Measurements from ENCODE around the gene XPO6.
"Not testable (repeated sequence)": the region's sequence is repeated elsewhere in the genome, so short reads cannot be mapped to it uniquely, and the experiment has no call there.

The XPO6 gene, protein sequence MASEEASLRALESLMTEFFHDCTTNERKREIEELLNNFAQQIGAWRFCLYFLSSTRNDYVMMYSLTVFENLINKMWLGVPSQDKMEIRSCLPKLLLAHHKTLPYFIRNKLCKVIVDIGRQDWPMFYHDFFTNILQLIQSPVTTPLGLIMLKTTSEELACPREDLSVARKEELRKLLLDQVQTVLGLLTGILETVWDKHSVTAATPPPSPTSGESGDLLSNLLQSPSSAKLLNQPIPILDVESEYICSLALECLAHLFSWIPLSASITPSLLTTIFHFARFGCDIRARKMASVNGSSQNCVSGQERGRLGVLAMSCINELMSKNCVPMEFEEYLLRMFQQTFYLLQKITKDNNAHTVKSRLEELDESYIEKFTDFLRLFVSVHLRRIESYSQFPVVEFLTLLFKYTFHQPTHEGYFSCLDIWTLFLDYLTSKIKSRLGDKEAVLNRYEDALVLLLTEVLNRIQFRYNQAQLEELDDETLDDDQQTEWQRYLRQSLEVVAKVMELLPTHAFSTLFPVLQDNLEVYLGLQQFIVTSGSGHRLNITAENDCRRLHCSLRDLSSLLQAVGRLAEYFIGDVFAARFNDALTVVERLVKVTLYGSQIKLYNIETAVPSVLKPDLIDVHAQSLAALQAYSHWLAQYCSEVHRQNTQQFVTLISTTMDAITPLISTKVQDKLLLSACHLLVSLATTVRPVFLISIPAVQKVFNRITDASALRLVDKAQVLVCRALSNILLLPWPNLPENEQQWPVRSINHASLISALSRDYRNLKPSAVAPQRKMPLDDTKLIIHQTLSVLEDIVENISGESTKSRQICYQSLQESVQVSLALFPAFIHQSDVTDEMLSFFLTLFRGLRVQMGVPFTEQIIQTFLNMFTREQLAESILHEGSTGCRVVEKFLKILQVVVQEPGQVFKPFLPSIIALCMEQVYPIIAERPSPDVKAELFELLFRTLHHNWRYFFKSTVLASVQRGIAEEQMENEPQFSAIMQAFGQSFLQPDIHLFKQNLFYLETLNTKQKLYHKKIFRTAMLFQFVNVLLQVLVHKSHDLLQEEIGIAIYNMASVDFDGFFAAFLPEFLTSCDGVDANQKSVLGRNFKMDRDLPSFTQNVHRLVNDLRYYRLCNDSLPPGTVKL

GRCh38 chr16:28211758-28212531 is at the start of gene XPO6:
Gene XPO6 (minus strand): TSS chr16:28211965. CDS start chr16:28211368, 597 bp downstream.
- peak; percentile 91 for DNase-seq

GRCh38 chr16:28260193-28260592 is 48.4 kb upstream of the XPO6 start:
- DNase-seq, result no peak

DNA sequence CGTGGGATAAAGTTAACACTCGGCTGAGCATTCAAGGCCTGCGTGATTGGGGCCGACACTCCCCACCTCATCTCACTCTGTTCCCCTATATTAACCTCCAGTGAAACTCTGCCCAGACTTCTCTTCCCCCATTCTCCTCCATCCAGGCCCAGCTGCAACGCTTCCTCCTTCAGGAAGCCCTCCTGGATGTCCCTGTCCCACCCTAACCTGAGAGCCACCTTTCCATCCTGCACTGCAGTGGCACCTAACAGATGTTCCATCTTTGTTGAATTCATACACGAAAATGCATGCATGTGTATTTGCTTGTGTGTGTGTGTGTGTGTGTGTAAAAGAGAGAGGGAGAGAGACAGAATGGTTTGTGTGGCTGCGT is 48.0 kb upstream of the XPO6 start:
- DNase-seq, result no peak

GRCh38 chr16:28259091-28259780 is 47.5 kb upstream of the XPO6 start:
- DNase-seq, result no peak

DNA sequence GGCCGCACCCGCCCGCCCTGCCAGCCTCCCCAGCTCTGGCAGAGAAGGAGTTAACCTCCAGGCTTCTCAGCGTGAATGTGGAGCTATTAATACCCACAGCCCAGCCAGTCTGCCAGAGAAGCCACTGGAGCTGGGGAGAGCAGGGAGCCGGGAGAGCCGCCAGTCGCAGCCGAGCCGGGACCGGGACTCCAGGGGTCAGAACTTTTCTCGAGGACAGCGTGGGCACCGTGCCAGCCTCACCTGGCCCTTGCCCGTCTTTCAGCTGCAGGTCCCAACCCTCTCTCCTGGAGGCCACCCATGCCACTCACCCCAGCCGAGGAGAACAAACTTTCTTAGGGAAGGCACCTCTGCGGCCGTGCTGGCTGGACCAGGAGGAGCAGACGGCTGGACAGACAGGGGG is 46.8 kb upstream of the XPO6 start:
- DNase-seq, result no peak

- no peak for DNase-seq
Measured at GRCh38 chr16:28257256-28257655, 45.5 kb upstream of the XPO6 start.

DNA sequence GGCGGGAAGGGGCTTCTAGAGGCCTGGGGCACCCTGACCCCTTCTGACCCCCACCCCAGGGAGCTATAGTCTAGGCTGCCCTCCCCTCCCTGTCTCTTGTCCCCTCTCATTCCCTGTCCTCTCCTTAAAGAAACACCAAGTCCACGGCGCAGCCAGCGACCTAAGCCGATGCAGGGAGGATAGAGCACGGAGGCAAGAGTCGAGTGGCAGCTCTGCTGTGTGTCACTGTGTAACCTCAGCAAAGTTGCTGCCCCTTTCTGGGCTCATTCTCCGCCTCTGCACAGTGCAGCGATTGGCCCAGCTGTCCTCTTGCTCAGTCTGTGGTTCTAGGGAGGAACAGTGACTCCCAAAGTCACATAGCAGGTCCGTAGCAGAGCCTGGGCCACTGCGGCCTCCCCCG is 44.1 kb upstream of the XPO6 start:
- no peak for DNase-seq

- DNase-seq, result no peak
Measured at GRCh38 chr16:28254158-28254557, 42.4 kb upstream of the XPO6 start.

- DNase-seq, result no peak
Measured at GRCh38 chr16:28250999-28251398, 39.2 kb upstream of the XPO6 start.

DNA sequence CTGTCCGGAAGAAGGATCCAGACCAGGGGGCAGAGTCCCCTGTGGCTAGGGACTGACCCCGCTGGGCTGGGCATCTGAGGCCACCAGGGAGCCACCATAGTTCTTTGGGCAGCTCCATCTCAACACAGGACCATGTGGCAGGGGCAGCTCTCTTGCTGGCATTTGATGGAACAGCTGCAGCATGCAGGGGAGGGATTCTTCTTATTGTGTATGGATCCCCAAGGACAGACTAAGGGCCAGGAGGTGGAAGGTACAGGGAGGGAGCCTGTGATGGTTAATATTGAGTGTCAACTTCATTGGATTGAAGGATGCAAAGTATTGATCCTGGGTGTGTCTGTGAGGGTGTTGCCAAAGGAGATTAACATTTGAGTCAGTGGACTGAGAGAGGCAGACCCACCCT is 37.7 kb upstream of the XPO6 start:
- not testable (repeated sequence) for DNase-seq

DNA sequence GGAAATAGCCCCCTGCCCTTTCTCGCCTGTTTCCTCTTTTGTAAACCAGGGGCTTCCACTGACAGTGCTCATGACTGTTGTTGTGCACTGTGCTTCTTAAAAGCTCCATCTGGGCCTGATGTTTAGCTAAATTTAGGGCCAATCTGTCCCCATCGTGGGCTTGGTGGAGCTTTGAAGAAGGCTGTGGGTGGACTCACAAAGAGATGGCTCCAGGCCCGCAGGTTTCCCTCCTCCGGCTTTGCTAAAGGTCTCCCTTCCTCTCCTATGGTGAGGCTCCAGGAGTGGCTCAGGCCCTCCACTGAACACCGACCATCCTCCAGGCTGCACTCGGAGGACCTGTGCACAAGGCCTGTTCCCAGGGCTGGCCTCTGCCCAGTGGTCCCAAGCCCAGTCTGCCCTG is 30.2 kb upstream of the XPO6 start:
- no peak for DNase-seq

DNA sequence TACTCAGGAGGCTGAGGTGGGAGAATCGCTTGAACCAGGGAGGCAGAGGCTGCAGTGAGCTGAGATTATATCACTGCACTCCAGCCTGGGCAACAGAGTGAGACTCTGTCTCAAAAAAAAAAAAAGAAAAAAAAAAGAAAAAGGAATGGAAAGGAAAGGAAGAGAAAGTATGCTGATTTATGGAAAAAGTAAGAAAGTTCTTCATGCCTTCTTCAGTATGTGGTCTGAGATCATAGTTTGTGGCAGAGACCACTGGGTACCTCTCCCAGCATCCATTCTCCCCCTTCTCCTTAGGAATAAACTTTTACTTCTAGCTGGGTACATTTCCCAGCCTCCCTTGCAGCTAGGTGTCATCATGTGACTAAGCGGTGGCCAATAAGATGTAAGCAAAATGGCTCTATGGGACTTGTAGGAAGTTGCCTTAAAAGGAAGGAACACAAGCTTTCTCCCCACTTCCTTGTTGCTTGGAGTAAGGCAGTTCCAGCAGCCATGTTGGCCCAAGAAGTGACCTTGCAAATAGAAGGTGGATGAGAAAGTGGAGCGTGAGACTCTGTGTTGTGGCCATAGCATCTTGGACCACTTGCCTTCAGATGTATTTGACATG is 26.1 kb upstream of the XPO6 start:
- DNase-seq, result no peak

DNA sequence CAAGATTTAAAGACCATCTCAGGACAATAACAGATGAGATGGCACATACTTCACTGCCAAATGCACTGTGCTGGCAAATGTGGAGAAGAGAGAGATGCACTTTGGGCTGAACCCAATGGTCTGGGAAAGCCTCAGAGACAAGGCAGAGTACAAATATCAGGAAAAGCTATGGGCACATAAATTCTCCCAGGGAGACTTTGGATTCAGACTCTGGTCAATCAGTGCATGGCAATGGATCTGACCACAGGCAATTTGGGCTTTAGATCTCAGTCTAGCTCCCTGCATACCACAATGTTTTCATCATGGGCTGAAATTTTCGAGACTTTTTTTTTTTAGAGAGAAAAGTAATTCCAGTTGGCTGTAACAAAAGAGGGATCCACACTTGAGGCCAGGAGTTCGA is 20.0 kb upstream of the XPO6 start:
- DNase-seq, result no peak

DNA sequence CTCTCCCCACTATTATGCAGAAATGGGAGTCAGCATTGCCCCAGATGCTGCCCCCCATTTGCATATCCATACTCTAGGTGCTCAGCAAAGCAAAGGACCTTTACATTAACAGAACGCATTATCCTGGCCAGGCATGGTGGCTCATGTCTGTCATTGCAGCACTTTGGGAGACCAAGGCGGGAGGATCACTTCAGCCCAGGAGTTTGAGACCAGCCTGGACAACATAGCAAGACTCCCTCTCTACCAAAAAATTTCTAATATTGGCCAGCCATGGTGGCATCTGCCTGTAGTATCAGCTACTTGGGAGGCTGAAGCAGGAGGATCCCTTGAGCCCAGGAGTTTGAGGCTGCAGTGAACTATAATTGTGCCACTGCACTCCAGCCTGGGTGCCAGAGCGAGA is 12.1 kb upstream of the XPO6 start:
- not testable (repeated sequence) for DNase-seq

- not testable (repeated sequence) for DNase-seq
Measured at GRCh38 chr16:28219777-28220176, 8.0 kb upstream of the XPO6 start.

GRCh38 chr16:28219282-28219681 is 7.5 kb upstream of the XPO6 start:
- no peak for DNase-seq

DNA sequence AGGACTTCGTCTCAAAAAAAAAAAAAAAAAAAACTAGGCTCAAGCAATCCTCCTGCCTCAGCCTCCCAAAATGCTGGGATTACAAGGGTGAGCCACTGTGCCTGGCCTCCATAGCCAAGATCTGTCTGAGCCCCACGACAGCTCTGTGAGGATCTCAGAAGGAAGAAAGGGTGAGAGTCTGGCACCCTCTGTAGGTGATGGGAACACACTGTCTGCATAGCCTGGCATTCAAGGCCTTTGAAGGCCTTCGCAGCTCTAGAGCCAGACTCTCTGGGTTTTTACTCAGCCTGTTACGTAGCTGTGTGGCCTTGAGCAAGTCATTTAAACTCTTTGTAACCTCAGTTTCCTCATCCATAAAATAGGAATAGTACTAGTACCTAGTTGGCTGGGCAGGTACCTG is 6.3 kb upstream of the XPO6 start:
- peak in 1 of 2 donors; percentile 50 for DNase-seq

GRCh38 chr16:28217326-28217725 is 5.6 kb upstream of the XPO6 start:
- no peak for DNase-seq

GRCh38 chr16:28213396-28213795 is 1.6 kb upstream of the XPO6 start:
- DNase-seq, result no peak

- DNase-seq, result no peak
Measured at GRCh38 chr16:28212532-28212873, 738 bp upstream of the XPO6 start.

DNA sequence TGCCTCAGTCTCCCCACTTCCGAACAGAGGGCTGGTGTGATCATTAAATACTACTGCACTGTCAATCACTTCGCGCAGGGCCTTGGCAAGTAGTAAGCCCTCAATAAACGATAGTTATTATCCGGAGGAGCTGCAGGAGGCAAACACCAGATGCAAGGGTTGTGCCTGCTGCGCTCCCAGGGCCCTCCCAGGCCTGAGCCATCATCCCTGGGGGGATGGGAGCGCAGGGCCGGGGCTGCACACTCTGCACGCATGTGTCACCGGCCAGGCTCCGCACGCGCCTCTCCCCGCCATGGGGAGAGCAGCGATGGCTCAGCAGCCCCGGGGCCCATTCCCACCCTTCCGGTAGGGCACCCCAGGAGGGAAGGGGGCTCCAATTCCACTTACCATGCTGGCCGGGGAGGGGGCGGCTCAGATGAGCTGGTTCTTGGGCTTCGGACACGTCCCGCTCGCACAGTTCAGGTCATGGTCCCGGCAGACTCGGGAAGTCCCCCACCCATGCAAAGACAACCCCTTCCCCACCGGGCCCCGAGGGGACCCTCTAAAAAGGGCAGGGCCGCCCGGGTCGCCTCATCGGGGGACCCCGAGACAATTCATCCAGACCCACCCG is 681 bp downstream of the XPO6 start:
- DNase-seq, result peak; percentile 19 to 23
